GM23338 (cell line): ENCODE data around the gene FGFR2. TPM values are rescaled to one million over a fixed set of nuclear protein-coding genes. Genes with fewer than 3 reads are reported as not detected.

Experiments used
- ATAC-seq: fragments of 200-7000 bp; cut with Tn5 transposase; 3 replicates; pipeline ENCODE4 v1.9.1; 2020
- DNase-seq: peaks from one replicate; pipeline ENCODE4 v3.0.0-alpha.2; 2015; ENCODE audit warnings: low spot score
- H2AFZ ChIP-seq: fragments of 200-600 bp; sonication (generic); 2 replicates; pipeline ENCODE4 v1.8.0; 2016; ENCODE audit warnings: antibody characterized with exemption, mild to moderate bottlenecking, moderate library complexity
- H3F3A ChIP-seq: fragments of 200-600 bp; sonication (generic); replicated peaks from 2 replicates; pipeline ENCODE4 v1.8.0; 2017; ENCODE audit warnings: antibody characterized with exemption, mixed run types, low read depth
- H3K27ac ChIP-seq: fragments of 200-600 bp; sonication (generic); 2 replicates; pipeline ENCODE4 v1.6.1; 2016; ENCODE audit warnings: low read depth
- H3K27me3 ChIP-seq: fragments of 200-600 bp; sonication (generic); 2 replicates; pipeline ENCODE4 v1.8.0; 2016; ENCODE audit warnings: mild to moderate bottlenecking, mixed run types, moderate library complexity; ENCODE audit not compliant: insufficient read depth
- H3K36me3 ChIP-seq: fragments of 200-600 bp; sonication (generic); 2 replicates; pipeline ENCODE4 v1.8.0; 2016; ENCODE audit warnings: mild to moderate bottlenecking; ENCODE audit not compliant: insufficient read depth
- H3K4me1 ChIP-seq: fragments of 200-600 bp; sonication (generic); 2 replicates; pipeline ENCODE4 v1.8.0; 2016; ENCODE audit warnings: mild to moderate bottlenecking, moderate library complexity; ENCODE audit not compliant: insufficient read depth
- H3K4me2 ChIP-seq: fragments of 200-600 bp; sonication (generic); 2 replicates; pipeline ENCODE4 v1.7.1; 2017; ENCODE audit warnings: mixed run types
- H3K4me3 ChIP-seq: fragments of 200-600 bp; sonication (generic); 2 replicates; pipeline ENCODE4 v1.6.1; 2016; ENCODE audit warnings: mixed run types
- H3K79me2 ChIP-seq: fragments of 200-600 bp; sonication (generic); replicated peaks from 2 replicates; pipeline ENCODE4 v1.8.0; 2017; ENCODE audit warnings: mild to moderate bottlenecking; ENCODE audit not compliant: insufficient read depth
- H3K9me2 ChIP-seq: fragments of 200-600 bp; sonication (generic); 2 replicates; pipeline ENCODE4 v1.8.0; 2017; ENCODE audit not compliant: insufficient read depth
- H4K20me1 ChIP-seq: fragments of 200-600 bp; sonication (generic); replicated peaks from 2 replicates; pipeline ENCODE4 v1.8.0; 2017; ENCODE audit warnings: mild to moderate bottlenecking; ENCODE audit not compliant: insufficient read depth
- H3K27ac Mint-ChIP-seq: 2 replicates; pipeline ENCODE4 v1.8.0; 2020; ENCODE audit warnings: inconsistent platforms, mild to moderate bottlenecking, moderate library complexity, mixed read lengths
- H3K27me3 Mint-ChIP-seq: 3 replicates; pipeline ENCODE4 v1.8.0; 2022; ENCODE audit warnings: low read depth, mild to moderate bottlenecking, moderate library complexity, mixed read lengths, inconsistent platforms; ENCODE audit not compliant: insufficient read depth, poor library complexity
- H3K36me3 Mint-ChIP-seq: 3 replicates; pipeline ENCODE4 v1.8.0; 2021; ENCODE audit warnings: low read depth, mild to moderate bottlenecking, inconsistent platforms, moderate library complexity, mixed read lengths
- H3K4me1 Mint-ChIP-seq: 3 replicates; pipeline ENCODE4 v1.8.0; 2020; ENCODE audit warnings: mild to moderate bottlenecking, inconsistent platforms, mixed read lengths
- H3K4me3 Mint-ChIP-seq: 3 replicates; pipeline ENCODE4 v1.8.0; 2021; ENCODE audit warnings: moderate library complexity, mild to moderate bottlenecking, inconsistent platforms, mixed read lengths
- H3K9me3 Mint-ChIP-seq: 3 replicates; pipeline ENCODE4 v1.8.0; 2020; ENCODE audit warnings: moderate library complexity, mild to moderate bottlenecking, inconsistent platforms, mixed read lengths
- ETS1 ChIP-seq: IDR thresholded peaks from 2 replicates; pipeline ENCODE4 v1.6.1; 2016; ENCODE audit warnings: antibody characterized with exemption
- JUNB ChIP-seq: IDR thresholded peaks from one replicate; pipeline ENCODE4 v1.6.1; 2016; ENCODE audit warnings: antibody characterized with exemption; ENCODE audit not compliant: unreplicated experiment
- POLR2AphosphoS5 ChIP-seq: IDR thresholded peaks from 2 replicates; pipeline ENCODE4 v1.6.1; 2016; ENCODE audit warnings: antibody characterized with exemption, low read depth
- STAT1 ChIP-seq: IDR thresholded peaks from one replicate; pipeline ENCODE4 v1.6.1; 2016; ENCODE audit warnings: antibody characterized with exemption; ENCODE audit not compliant: unreplicated experiment
- ZNF114 ChIP-seq: fragments of 250-450 bp; sonication (Bioruptor Pico); IDR thresholded peaks from 2 replicates; pipeline ENCODE4 v1.5.0; 2020; ENCODE audit warnings: mild to moderate bottlenecking, moderate library complexity
- ZNF462 ChIP-seq: fragments of 250-450 bp; sonication (Bioruptor Pico); IDR thresholded peaks from 2 replicates; pipeline ENCODE4 v1.5.0; 2020; ENCODE audit warnings: mild to moderate bottlenecking, moderate library complexity
- polyA plus RNA-seq: library from polyadenylated mRNA; unstranded; fragments of >200 nt; fragmentation: Nextera tagmentation; extraction: Ambion mirVana; gene quantifications from 2 replicates; pipeline ENCODE4 v1.2.1, GENCODE V29; 2016
- total RNA-seq: library from RNA; depleted of rRNA; stranded (reverse); fragments of >200 nt; shearing (Covaris generic); gene quantifications from 2 replicates; pipeline ENCODE4 v1.2.3, GENCODE V29; 2014

Gene FGFR2
- total and polyA plus RNA-seq, 2 experiments from 2014 or later, result 31.1 to 106 TPM

- TF ChIP-seq ZNF462 (no peak), ETS1 (no peak), ZNF114 (no peak), JUNB (no peak), POLR2AphosphoS5 (no peak), STAT1 (no peak)
Measured at GRCh38 chr10:121627876-121628581, 29.8 kb upstream of the FGFR2 start (continued).

GRCh38 chr10:121624836-121625486 is 26.7 kb upstream of the FGFR2 start:
- H3K36me3 Mint-ChIP-seq, result no peaks in the 10 kb centered on the region
- Histone ChIP-seq H3F3A (no peaks in the 10 kb centered on the region), H3K4me2 (no peak overlapping the region), H4K20me1 (no peaks in the 10 kb centered on the region), H3K79me2 (no peaks in the 10 kb centered on the region), H2AFZ (peak overlapping the region; percentile 86), H3K4me3 (no peak overlapping the region), H3K36me3 (no peaks in the 10 kb centered on the region), H3K27ac (no peak overlapping the region), H3K9me2 (0 out of 2 replicates have a peak, but pooled peaks cover 4% of the 10 kb centered on the region), H3K27me3 (no peaks in the 10 kb centered on the region), H3K4me1 (peaks cover 6% of the 10 kb centered on the region; the same call in 1 of the 2 replicates)
- no peak for ATAC-seq
- DNase-seq, result no peak
- H3K4me3 Mint-ChIP-seq, result no peak overlapping the region
- no peak overlapping the region for H3K27ac Mint-ChIP-seq
- H3K4me1 Mint-ChIP-seq, result peaks cover 9% of the 10 kb centered on the region; the same call in 2 of the 3 replicates
- H3K27me3 Mint-ChIP-seq, result peaks cover 7% of the 10 kb centered on the region
- no peaks in the 10 kb centered on the region for H3K9me3 Mint-ChIP-seq
- TF ChIP-seq ZNF462, result no peak
